AG09309 (cell line): ENCODE measurements around the gene ATP13A4.

Experiments
- DNase-seq: peaks from one replicate; pipeline ENCODE4 v3.0.0-alpha.2; 2010; ENCODE audit warnings: low read depth
- H3K4me3 ChIP-seq: 2 replicates; pipeline ENCODE4 v1.5.1; 2011; ENCODE audit warnings: mild to moderate bottlenecking, low read depth, low read length, moderate library complexity; ENCODE audit not compliant: control insufficient read depth
- TF ChIP-seq, protein P1 (sequence below): IDR thresholded peaks from 2 replicates; pipeline ENCODE4 v1.5.1; 2011; ENCODE audit warnings: mild to moderate bottlenecking, low read depth, low read length, inconsistent platforms; ENCODE audit not compliant: insufficient read depth, control insufficient read depth; ENCODE audit errors: missing control alignments

ATP13A4 gene

DNA sequence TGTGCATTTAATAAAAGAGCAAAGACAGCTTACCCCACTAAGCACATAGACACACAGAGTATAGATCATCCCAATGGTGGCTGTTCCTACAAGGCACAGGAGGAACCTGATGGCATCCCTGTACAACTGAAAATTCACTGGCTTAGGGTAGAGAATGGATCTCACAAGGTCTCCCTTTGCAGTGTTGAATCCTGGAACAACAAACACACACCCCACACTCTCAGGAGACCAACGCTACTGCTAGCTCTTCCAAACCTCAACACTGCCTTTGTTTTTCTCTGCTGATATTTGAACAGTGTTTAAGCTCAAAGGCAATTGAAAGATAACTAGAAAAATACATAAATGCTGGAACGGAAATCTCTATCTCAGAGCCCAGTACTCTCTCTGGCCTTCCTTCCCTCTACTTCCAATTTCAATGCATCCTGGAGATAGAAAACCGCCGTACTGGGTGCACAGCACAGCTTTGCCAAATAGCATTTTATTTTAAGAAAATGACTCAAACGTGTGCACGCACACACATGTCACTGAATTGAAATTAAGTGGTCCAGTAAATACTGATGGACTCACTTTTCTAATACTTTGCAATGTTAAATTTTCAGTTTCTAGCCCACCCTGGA, 88.6 kb downstream of the ATP13A4 start:
- TF ChIP-seq, protein P1, sequence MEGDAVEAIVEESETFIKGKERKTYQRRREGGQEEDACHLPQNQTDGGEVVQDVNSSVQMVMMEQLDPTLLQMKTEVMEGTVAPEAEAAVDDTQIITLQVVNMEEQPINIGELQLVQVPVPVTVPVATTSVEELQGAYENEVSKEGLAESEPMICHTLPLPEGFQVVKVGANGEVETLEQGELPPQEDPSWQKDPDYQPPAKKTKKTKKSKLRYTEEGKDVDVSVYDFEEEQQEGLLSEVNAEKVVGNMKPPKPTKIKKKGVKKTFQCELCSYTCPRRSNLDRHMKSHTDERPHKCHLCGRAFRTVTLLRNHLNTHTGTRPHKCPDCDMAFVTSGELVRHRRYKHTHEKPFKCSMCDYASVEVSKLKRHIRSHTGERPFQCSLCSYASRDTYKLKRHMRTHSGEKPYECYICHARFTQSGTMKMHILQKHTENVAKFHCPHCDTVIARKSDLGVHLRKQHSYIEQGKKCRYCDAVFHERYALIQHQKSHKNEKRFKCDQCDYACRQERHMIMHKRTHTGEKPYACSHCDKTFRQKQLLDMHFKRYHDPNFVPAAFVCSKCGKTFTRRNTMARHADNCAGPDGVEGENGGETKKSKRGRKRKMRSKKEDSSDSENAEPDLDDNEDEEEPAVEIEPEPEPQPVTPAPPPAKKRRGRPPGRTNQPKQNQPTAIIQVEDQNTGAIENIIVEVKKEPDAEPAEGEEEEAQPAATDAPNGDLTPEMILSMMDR = no peak
- no peak overlapping the region for H3K4me3 ChIP-seq
- DNase-seq = no peak

- H3K4me3 ChIP-seq = no peak overlapping the region
- no peak for DNase-seq
- TF ChIP-seq, protein P1 = no peak
Measured at GRCh38 chr3:193464889-193465288, 89.8 kb downstream of the ATP13A4 start.

DNA sequence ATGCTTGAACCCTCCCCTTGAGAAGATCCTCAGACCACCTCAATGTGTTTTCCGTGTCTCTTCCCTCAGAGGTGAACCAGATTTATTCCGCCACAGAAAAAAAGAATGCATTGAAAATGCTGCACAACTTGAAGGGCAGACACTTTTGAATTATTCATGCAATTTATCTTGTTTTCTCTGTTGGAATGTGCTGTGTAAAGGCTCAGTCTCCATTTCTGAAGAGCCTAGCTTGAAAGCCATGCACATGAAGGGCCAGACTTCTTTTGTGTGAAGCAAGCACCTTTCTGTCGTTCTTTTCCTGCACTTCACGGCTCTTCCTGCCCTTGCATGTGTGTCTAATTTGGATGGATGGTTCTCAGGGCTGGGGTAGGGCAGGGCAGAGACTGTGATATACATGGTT, 97.2 kb downstream of the ATP13A4 start:
- TF ChIP-seq, protein P1 = no peak
- H3K4me3 ChIP-seq = no peak overlapping the region
- DNase-seq = no peak

- no peak overlapping the region for H3K4me3 ChIP-seq
- TF ChIP-seq, protein P1 = no peak
- DNase-seq = no peak
Measured at GRCh38 chr3:193452338-193452737, 102.4 kb downstream of the ATP13A4 start.

- TF ChIP-seq, protein P1 = no peak
- no peak overlapping the region for H3K4me3 ChIP-seq
- DNase-seq = no peak
Measured at GRCh38 chr3:193451902-193452301, 102.8 kb downstream of the ATP13A4 start.

DNA sequence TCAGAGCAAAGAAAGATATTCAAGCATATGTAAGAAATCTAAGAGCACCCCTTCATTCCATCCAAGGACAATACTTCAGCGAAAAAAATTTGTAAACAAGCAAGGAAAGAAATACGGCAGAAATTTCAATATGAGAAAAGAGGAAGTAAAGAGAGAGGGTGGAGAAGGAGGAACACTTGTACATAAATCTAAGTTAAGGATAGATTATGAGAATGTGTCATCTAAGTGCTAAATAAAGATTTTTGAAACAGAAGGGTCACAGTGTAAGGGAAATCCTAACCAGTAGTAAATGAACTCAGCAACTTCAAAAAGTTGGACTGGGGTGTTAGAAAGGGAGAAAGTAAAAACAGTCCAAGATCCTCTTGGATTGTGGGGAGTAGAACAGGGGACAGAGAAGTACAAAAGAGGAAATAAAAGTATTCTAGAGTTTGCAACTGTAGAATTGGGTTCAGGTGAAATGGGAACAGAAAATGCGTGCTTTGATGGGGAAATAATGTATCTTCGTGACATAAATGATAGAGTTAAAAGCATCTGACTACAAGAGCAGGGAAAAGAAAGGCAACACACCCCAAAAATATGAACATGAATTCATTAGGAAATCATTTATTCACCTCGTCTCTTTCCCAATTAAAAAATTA, 107.6 kb downstream of the ATP13A4 start:
- TF ChIP-seq, protein P1 = no peak
- H3K4me3 ChIP-seq = no peak overlapping the region
- DNase-seq = no peak
